H4 (cell line): ENCODE results near the gene PACRG. TPM values are rescaled to one million over a fixed set of nuclear protein-coding genes. Genes with fewer than 3 reads are reported as not detected.

Experiments
- DNase-seq: peaks from one replicate; pipeline ENCODE4 v3.0.0-alpha.2; 2015; ENCODE audit warnings: low spot score
- total RNA-seq: library from RNA; depleted of rRNA; stranded (reverse); fragments of >200 nt; shearing (Covaris generic); gene quantifications from 2 replicates; pipeline ENCODE4 v1.2.3, GENCODE V29; 2014

Gene PACRG
- total RNA-seq, 1 experiment from 2014 or later = not detected

GRCh38 chr6:163241683-163242082 lies 513.9 kb downstream of the PACRG start:
- DNase-seq = no peak

GRCh38 chr6:163243083-163243482 lies 515.3 kb downstream of the PACRG start:
- no peak for DNase-seq

- no peak for DNase-seq
Observed at GRCh38 chr6:163243692-163244589, 516.2 kb downstream of the PACRG start.

- DNase-seq = no peak
Observed at GRCh38 chr6:163248051-163248450, 520.3 kb downstream of the PACRG start.

GRCh38 chr6:163249651-163250101 lies 521.9 kb downstream of the PACRG start:
- peak; percentile 35 for DNase-seq

- DNase-seq = no peak
Observed at GRCh38 chr6:163250116-163250515, 522.3 kb downstream of the PACRG start.

- no peak for DNase-seq
Observed at GRCh38 chr6:163252061-163252591, 524.4 kb downstream of the PACRG start.

GRCh38 chr6:163253556-163254213 lies 525.9 kb downstream of the PACRG start:
- DNase-seq = no peak

GRCh38 chr6:163254341-163254835 lies 526.6 kb downstream of the PACRG start:
- no peak for DNase-seq

GRCh38 chr6:163255265-163255664 lies 527.5 kb downstream of the PACRG start:
- no peak for DNase-seq

GRCh38 chr6:163259689-163260088 lies 531.9 kb downstream of the PACRG start:
- DNase-seq = no peak

GRCh38 chr6:163260111-163260895 lies 532.5 kb downstream of the PACRG start:
- DNase-seq = no peak

GRCh38 chr6:163260911-163261310 lies 533.1 kb downstream of the PACRG start:
- no peak for DNase-seq

GRCh38 chr6:163261361-163261760 lies 533.6 kb downstream of the PACRG start:
- no peak for DNase-seq

- no peak for DNase-seq
Observed at GRCh38 chr6:163262080-163262479, 534.3 kb downstream of the PACRG start.

GRCh38 chr6:163263196-163263595 lies 535.4 kb downstream of the PACRG start:
- no peak for DNase-seq

- no peak for DNase-seq
Observed at GRCh38 chr6:163263998-163264661, 536.4 kb downstream of the PACRG start.

- DNase-seq = no peak
Observed at GRCh38 chr6:163264662-163265035, 536.9 kb downstream of the PACRG start.

- DNase-seq = no peak
Observed at GRCh38 chr6:163281634-163282033, 553.9 kb downstream of the PACRG start.

- no peak for DNase-seq
Observed at GRCh38 chr6:163282672-163283071, 554.9 kb downstream of the PACRG start.

- DNase-seq = no peak
Observed at GRCh38 chr6:163284151-163284550, 556.4 kb downstream of the PACRG start.
